AG09309 (cell line): ENCODE results near the gene POLR3E.
"Not testable (repeated sequence)": the region's sequence is repeated elsewhere in the genome, so short reads cannot be mapped to it uniquely, and the experiment has no call there.

Experiments
- DNase-seq: peaks from one replicate; pipeline ENCODE4 v3.0.0-alpha.2; 2010; ENCODE audit warnings: low read depth
- H3K4me3 ChIP-seq: 2 replicates; pipeline ENCODE4 v1.5.1; 2011; ENCODE audit warnings: mild to moderate bottlenecking, low read depth, low read length, moderate library complexity; ENCODE audit not compliant: control insufficient read depth
- TF ChIP-seq, protein P1 (sequence below): IDR thresholded peaks from 2 replicates; pipeline ENCODE4 v1.5.1; 2011; ENCODE audit warnings: mild to moderate bottlenecking, low read depth, low read length, inconsistent platforms; ENCODE audit not compliant: insufficient read depth, control insufficient read depth; ENCODE audit errors: missing control alignments

Gene POLR3E

DNA sequence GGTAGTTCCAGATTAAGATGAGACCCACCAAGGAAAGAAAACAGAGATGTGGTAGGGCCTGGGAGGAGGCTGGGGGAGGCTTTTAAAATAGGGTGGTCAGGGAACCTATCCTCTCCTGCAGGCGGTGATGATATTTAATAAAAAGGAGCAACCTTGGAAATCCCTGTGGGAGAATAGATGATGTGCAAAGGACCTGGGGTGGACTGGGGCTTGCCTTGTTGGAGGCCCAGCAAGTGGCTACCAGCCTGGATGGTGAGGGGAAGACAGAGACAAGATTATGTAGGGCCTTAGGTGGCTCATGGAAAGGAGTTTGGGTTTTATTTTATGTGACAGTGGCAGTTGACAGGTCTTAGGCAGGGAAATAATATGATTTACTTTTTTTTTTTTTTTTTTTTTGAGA is 1.8 kb downstream of the POLR3E start:
- TF ChIP-seq, protein P1, sequence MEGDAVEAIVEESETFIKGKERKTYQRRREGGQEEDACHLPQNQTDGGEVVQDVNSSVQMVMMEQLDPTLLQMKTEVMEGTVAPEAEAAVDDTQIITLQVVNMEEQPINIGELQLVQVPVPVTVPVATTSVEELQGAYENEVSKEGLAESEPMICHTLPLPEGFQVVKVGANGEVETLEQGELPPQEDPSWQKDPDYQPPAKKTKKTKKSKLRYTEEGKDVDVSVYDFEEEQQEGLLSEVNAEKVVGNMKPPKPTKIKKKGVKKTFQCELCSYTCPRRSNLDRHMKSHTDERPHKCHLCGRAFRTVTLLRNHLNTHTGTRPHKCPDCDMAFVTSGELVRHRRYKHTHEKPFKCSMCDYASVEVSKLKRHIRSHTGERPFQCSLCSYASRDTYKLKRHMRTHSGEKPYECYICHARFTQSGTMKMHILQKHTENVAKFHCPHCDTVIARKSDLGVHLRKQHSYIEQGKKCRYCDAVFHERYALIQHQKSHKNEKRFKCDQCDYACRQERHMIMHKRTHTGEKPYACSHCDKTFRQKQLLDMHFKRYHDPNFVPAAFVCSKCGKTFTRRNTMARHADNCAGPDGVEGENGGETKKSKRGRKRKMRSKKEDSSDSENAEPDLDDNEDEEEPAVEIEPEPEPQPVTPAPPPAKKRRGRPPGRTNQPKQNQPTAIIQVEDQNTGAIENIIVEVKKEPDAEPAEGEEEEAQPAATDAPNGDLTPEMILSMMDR, result no peak
- no peak for DNase-seq
- no peak overlapping the region for H3K4me3 ChIP-seq

DNA sequence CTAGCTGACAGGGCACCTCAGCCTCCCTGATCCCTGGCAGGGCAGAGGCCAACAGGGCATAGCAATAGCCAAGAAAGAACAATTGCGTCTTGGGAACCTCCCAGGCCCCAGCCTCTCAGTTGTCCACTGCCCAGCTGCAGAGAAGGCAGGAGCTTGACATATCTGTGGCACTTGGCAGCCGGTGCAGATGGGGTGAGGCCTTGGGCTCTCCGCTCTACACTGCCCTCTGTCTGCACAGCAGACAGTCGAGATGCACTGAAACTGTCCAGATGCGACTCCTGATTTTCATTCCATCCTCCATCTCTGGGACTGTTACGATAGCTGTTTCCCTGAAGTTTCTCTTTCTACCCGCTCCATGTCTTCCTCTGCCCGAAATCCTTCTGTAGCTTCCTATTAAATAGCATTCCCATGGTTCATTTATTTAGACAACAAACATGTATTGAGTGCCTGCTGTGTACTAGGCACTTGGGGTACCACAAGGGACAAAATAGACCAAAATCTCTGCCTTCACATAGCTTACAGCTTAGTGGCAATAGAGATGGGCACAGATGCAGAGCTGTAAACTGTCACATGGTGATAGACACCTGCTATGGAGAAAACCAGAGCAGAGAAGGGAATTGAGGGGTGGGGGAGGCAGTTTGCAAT is 3.3 kb downstream of the POLR3E start:
- TF ChIP-seq, protein P1, result peak; percentile 75
- peak; percentile 7 for DNase-seq
- H3K4me3 ChIP-seq, result no peak overlapping the region

DNA sequence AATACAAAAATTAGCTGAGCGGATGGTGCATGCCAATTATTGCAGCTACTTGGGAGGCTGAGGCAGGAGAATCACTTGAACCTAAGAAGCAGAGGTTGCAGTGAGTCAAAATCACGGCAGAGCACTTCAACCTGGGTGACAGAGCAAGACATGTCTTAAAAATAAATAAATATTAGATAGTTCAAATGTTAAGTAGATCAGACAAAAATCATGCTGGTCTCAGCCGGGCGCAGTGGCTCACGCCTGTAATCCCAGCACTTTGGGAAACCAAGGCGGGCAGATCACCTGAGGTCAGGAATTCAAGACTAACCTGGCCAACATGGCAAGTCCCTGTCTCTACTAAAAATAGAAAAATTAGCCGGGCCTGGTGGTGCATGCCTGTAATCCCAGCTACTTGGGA is 4.2 kb downstream of the POLR3E start:
- H3K4me3 ChIP-seq, DNase-seq: not testable (repeated sequence)

DNA sequence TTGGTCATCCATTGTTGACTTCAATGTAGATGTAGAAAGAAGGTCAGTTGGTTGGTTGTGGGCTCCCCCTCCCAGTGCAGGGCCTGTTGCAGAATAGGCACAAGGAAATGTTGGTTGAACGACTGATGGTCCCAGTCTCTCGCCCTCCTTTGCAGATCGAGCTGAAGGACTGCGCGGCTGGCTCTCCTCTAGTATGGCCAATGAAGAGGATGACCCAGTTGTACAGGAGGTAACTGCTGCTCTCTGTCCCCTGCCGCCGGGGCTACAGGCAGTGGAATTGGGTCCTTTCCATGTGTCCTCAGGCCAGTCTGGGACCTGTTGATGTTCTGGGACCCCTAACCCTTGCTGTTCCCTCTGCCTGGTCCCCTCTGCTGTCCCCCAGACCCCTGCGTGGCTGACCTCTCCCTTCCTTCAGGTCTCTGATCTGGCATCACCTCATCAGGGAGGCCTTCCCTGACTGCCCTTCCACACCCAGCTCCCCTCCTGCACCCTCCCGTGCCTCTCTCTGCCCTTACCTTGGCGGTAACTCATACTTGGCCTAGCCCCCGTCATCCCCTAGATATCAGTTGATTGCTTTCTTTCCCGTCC is 5.7 kb downstream of the POLR3E start:
- no peak for DNase-seq
- TF ChIP-seq, protein P1, result no peak

DNA sequence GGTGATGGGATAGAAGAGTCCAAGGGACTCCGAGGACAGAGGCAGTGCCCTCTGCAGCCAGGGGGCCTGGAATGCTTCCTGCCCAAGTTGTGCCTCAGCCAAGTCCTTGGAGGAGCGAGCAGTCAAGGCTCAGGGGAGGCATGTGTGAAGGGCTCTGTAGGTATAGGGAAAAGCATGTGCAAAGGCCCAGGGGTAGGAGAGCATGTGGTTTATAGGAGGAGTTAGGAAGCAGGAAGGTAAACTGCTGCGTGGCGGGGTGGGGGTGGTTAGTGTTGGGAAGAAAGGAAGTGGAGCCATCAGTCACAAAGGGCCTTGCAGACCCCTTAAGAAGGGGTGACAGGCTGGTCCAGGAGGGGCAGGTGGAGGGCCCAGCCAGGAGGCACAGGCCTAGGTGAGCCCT is 7.2 kb downstream of the POLR3E start:
- H3K4me3 ChIP-seq, result no peak overlapping the region
- no peak for DNase-seq
- TF ChIP-seq, protein P1, result no peak

More for the DNA sequence above, 5.7 kb downstream of the POLR3E start:
- no peak overlapping the region for H3K4me3 ChIP-seq

DNA sequence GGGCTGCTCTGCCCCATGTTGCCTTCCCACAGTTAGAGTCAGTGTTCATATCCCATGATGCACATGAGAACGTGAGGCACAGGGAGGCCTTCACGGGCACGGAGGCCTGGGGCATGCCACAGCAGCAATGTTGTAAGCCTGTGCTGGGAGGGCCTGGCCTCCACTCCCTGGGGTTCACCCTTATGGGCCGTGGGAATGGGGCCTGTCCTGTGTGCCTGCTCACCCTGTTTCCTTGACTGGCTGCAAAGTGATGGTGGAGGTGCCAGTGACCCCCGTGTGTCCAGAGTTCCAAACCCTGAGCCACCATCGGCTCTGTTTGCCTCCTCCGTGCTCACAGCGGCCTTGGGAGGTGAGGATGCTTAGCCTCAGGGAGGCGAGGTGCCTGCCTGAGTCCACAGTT is 9.6 kb downstream of the POLR3E start:
- no peak for DNase-seq
- TF ChIP-seq, protein P1, result no peak
- H3K4me3 ChIP-seq, result no peak overlapping the region

DNA sequence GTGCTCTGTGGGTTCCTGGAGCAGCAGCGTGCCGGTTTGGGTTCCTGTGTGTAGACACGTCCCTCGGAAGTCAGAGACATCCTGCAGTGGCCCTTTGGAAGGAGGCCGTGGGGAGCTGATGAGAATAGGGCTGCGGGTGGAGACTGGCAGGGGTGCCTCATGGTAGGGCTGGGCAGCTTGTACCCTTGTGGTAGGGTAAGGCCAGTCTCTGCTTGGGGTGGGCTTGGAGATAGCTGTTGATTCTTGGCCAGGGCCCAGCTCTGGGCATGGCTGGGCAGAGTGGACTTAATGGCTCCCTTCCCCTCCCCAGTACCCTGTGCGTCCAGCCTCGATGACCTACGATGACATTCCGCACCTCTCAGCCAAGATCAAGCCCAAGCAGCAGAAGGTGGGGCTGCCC is 10.6 kb downstream of the POLR3E start:
- no peak overlapping the region for H3K4me3 ChIP-seq
- no peak for DNase-seq
- TF ChIP-seq, protein P1, result no peak
